A549 (cell line): ENCODE results near the gene P4HA3.
A peak's percentile ranks its signal among the peaks of the same experiment; 100 is the strongest.

Source experiments
- FOSL2 ChIP-seq, 2 experiments: fragments of 450-650 bp in 1 of 2; fragments of >200 bp in 1 of 2; sonication (Bioruptor Twin) in 1 of 2; formaldehyde crosslinking; IDR thresholded peaks; 2 replicates each; pipeline versions ENCODE4 v1.5.0 to v1.6.1; 2016 to 2020; ENCODE audit warnings: mild to moderate bottlenecking in 1 of 2, moderate library complexity in 1 of 2
- MAFK ChIP-seq: fragments of 450-650 bp; IDR thresholded peaks from 2 replicates; pipeline ENCODE4 v1.6.1; 2014; ENCODE audit not compliant: partially characterized antibody
- PHF8 ChIP-seq: fragments of 200-600 bp; sonication (generic); IDR thresholded peaks from 2 replicates; pipeline ENCODE4 v1.6.1; 2016; ENCODE audit warnings: low read depth, mild to moderate bottlenecking, antibody characterized with exemption, moderate library complexity, borderline replicate concordance
- POLR2A ChIP-seq: IDR thresholded peaks from 2 replicates; pipeline ENCODE4 v1.6.1; 2012; ENCODE audit warnings: mild to moderate bottlenecking, low read length
- RAD21 ChIP-seq, 2 experiments: fragments of >200 bp in 1 of 2; sonication (Bioruptor Twin) in 1 of 2; formaldehyde crosslinking in 1 of 2; IDR thresholded peaks in 1 of 2; conservative IDR thresholded peaks in 1 of 2; 2 replicates in 1 of 2; 3 replicates in 1 of 2; pipeline ENCODE4 v1.6.1; 2012 to 2018; ENCODE audit warnings: inconsistent platforms in 1 of 2
- SREBF2 ChIP-seq: fragments of 450-650 bp; IDR thresholded peaks from 2 replicates; pipeline ENCODE4 v1.6.1; 2014; ENCODE audit warnings: mild to moderate bottlenecking, moderate library complexity
- USF2 ChIP-seq: fragments of 450-650 bp; IDR thresholded peaks from 2 replicates; pipeline ENCODE4 v1.6.1; 2014; ENCODE audit warnings: antibody characterized with exemption
- TF ChIP-seq, protein P1 (sequence below): IDR thresholded peaks from 2 replicates; pipeline ENCODE4 v1.6.1; 2012
- TF ChIP-seq, protein P2 (sequence below): fragments of >200 bp; sonication (Bioruptor Twin); formaldehyde crosslinking; IDR thresholded peaks from 3 replicates; pipeline ENCODE4 v1.5.1; 2016
- TF ChIP-seq, protein P3 (sequence below): fragments of 150-350 bp; IDR thresholded peaks from 2 replicates; pipeline ENCODE4 v1.6.1; 2014; ENCODE audit warnings: low read depth, mild to moderate bottlenecking, low read length

DNA sequence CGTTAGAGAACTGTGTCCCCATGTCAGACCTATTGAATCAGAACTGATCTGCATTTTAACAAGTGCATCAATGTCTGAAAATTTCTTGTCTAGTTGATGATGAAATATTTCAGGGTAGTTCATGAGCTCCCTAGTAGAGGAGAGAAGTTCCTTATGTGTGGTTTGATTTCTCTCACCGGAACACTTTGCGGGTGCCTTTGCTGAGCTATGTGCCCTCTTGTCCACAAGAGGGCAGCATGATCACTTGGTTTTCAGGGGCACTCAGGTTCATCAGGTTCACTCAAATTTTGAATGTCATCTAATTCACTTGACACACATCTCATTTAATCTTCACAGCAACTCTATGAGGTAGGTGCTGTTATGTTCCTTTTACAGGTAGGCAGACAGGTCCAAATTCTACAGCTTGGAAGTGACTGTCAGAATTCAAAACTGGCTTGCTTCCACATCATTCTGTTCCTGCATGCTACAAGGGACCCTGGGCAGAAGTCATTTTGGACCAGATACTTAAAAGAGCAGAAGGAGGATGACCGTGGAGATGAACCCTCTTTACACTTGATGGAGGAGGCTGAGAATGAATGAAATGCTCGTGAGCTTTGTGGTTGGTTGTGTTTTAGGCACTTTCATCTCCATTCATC lies 55.6 kb downstream of the P4HA3 start:
- TF ChIP-seq USF2 (no peak), FOSL2 (IDR thresholded peaks at IDR 0.05) (no peak), FOSL2 (CRISPR knock-in tag; IDR thresholded peaks at IDR 0.05) (no peak), MAFK (no peak), RAD21 (conservative IDR thresholded peaks at IDR 0.05 in 1 of 2, IDR thresholded peaks at IDR 0.05 in 1 of 2) (peak; percentile 97), SREBF2 (no peak), POLR2A (no peak), PHF8 (no peak)
- TF ChIP-seq, protein P1, sequence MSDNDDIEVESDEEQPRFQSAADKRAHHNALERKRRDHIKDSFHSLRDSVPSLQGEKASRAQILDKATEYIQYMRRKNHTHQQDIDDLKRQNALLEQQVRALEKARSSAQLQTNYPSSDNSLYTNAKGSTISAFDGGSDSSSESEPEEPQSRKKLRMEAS, result no peak
- TF ChIP-seq, protein P2, sequence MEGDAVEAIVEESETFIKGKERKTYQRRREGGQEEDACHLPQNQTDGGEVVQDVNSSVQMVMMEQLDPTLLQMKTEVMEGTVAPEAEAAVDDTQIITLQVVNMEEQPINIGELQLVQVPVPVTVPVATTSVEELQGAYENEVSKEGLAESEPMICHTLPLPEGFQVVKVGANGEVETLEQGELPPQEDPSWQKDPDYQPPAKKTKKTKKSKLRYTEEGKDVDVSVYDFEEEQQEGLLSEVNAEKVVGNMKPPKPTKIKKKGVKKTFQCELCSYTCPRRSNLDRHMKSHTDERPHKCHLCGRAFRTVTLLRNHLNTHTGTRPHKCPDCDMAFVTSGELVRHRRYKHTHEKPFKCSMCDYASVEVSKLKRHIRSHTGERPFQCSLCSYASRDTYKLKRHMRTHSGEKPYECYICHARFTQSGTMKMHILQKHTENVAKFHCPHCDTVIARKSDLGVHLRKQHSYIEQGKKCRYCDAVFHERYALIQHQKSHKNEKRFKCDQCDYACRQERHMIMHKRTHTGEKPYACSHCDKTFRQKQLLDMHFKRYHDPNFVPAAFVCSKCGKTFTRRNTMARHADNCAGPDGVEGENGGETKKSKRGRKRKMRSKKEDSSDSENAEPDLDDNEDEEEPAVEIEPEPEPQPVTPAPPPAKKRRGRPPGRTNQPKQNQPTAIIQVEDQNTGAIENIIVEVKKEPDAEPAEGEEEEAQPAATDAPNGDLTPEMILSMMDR, result peak; percentile 96
- TF ChIP-seq, protein P3, sequence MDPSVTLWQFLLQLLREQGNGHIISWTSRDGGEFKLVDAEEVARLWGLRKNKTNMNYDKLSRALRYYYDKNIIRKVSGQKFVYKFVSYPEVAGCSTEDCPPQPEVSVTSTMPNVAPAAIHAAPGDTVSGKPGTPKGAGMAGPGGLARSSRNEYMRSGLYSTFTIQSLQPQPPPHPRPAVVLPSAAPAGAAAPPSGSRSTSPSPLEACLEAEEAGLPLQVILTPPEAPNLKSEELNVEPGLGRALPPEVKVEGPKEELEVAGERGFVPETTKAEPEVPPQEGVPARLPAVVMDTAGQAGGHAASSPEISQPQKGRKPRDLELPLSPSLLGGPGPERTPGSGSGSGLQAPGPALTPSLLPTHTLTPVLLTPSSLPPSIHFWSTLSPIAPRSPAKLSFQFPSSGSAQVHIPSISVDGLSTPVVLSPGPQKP, result no peak
